Erythroblast (primary cell): ENCODE results near the gene HOXA13.

Source experiments
- GATA1 ChIP-seq: IDR thresholded peaks from 2 replicates; pipeline ENCODE4 v1.6.1; 2011; ENCODE audit warnings: low read depth, mild to moderate bottlenecking, control low read depth, low read length, moderate library complexity
- POLR2A ChIP-seq: IDR thresholded peaks from 2 replicates; pipeline ENCODE4 v1.6.1; 2011; ENCODE audit warnings: mild to moderate bottlenecking, low read length

DNA sequence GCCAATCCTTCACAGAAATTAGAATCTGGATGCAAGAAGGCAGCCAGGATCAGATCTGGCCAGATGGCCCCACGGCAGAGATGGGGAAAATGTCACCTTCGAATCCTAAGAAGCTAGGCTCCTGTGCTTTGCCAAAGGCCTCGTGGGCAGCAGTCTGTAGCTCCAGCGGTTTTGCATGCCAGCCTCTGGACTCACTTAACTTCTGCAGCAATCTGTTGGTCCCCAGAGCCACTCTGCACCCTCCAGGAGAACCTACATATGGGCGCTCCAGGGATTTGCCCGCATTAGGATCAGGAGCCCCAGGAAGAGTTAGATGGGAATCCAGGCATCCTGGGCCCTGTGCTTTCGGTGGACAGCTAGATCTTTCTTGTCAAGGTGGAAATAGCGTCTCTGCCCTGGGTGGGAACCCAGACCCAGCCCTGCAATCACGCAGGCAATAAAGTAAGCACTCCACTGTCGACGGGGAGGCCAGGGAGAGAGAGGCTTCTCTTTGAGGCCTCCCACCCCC, 10.1 kb upstream of the HOXA13 start:
- no peak for TF ChIP-seq POLR2A
- no peak for TF ChIP-seq GATA1
